ENCODE measurements around the gene PROCA1.

PROCA1 gene

DNA sequence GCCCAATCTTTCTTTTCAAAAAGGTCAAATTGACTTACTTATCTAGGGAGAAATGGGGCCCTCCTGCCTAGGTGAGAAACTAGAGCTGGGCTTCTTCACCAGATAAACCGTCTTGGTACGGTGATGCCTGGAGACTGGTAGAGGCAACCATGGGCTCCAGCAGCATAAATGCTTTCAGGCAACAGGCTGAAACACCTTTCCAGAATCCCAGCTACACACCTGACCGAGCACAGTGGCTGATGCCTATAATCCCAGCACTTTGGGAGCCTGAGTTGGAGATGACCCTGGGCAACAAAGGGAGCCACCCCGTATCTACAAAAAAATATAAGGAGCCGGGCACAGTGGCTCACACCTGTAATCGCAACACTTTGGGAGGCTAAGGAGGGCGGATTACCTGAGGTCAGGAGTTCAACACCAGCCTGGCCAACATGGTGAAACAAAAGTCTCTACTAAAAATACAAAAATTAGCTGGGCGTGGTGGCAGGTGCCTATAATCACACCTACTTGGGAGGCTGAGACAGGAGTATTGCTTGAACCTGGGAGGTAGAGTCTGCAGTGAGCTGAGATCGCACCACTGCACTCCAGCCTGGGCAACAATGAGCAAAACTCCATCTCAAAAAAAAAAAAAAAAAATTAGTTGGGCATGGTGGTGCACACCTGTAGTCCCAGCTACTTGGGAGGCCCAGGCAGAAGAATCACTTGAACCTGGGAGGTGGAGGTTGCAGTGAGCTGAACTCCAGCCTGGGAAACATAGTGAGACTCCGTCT is 40.1 kb upstream of the PROCA1 start:
- Histone ChIP-seq H3K9me3 (ENCODE audit: insufficient read depth, low read length) (no peaks in the 10 kb centered on the region), H3K4me3 (ENCODE audit: low read length) (no peak overlapping the region), H3K79me2 (ENCODE audit: low read length) (peaks cover 50% of the 10 kb centered on the region), H3K4me1 (ENCODE audit: low read length) (peaks cover 51% of the 10 kb centered on the region), H3K9ac (ENCODE audit: low read length) (no peak overlapping the region), H3K36me3 (replicated peaks; ENCODE audit: low read depth, low read length) (peaks cover 52% of the 10 kb centered on the region), H3K27me3 (ENCODE audit: low read depth, low read length) (no peaks in the 10 kb centered on the region), H2AFZ (ENCODE audit: low read depth, low read length) (no peak overlapping the region), H3K27ac (ENCODE audit: low read length) (peak overlapping the region; percentile 32; the same call in 1 of the 2 replicates), H4K20me1 (ENCODE audit: insufficient read depth, low read length) (peaks cover 51% of the 10 kb centered on the region), H3K4me2 (ENCODE audit: low read length) (no peak overlapping the region)
- TF ChIP-seq, protein P1, sequence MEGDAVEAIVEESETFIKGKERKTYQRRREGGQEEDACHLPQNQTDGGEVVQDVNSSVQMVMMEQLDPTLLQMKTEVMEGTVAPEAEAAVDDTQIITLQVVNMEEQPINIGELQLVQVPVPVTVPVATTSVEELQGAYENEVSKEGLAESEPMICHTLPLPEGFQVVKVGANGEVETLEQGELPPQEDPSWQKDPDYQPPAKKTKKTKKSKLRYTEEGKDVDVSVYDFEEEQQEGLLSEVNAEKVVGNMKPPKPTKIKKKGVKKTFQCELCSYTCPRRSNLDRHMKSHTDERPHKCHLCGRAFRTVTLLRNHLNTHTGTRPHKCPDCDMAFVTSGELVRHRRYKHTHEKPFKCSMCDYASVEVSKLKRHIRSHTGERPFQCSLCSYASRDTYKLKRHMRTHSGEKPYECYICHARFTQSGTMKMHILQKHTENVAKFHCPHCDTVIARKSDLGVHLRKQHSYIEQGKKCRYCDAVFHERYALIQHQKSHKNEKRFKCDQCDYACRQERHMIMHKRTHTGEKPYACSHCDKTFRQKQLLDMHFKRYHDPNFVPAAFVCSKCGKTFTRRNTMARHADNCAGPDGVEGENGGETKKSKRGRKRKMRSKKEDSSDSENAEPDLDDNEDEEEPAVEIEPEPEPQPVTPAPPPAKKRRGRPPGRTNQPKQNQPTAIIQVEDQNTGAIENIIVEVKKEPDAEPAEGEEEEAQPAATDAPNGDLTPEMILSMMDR (IDR thresholded peaks at IDR 0.05; ENCODE audit: low read depth, low read length): no peak
- no peak for TF ChIP-seq EZH2phosphoT487 (IDR thresholded peaks at IDR 0.05; ENCODE audit: low read depth)

DNA sequence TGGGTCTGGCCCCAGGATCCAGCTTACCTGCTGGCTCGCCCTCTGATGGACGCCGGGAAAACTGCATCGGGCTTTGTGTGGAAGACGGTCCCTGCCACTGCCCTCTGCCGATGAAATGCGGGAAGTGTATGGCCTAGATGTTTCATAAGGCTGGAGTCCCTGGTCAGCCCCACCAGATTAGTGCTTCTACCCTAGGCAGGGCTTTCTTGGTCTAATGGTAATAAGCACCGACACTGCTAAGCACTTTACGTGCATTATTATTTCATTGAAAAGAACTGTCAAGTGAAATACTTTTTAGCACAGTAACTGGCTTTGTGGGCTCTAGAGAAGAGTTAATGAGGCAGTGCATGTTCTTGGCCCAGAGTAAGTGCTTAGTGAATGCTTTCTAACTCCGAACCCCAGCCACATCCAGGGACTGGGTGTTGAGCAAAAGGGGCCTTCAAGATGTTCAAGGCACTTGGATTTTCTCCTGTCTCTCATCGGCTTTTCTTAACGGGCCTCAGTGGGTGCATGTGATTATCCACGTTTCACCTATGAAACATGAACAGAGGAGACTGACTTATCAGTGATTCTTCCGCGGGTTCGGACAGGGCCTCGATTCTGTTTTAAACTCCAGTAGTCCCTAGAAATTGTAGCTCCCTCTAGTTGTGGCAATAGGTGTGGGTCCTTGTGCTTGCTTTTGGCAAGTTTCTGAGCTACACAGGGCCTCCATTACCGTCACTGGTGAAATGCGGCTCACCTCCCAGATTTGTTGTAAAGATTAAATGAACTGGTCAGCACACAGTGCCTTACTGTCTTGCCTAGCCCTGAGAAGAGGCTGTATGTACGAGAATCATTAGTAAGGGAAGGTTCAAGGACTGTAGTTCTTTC is 38.7 kb upstream of the PROCA1 start:
- Histone ChIP-seq H3K9ac (ENCODE audit: low read length) (peak overlapping the region; percentile 24; the same call in 1 of the 2 replicates), H3K4me2 (ENCODE audit: low read length) (0 out of 2 replicates have a peak overlapping the region, but pooled peaks have one; percentile 100), H3K27me3 (ENCODE audit: low read depth, low read length) (no peaks in the 10 kb centered on the region), H3K4me1 (ENCODE audit: low read length) (peaks cover 64% of the 10 kb centered on the region), H2AFZ (ENCODE audit: low read depth, low read length) (no peak overlapping the region), H3K79me2 (ENCODE audit: low read length) (peaks cover 64% of the 10 kb centered on the region), H4K20me1 (ENCODE audit: insufficient read depth, low read length) (peaks cover 65% of the 10 kb centered on the region), H3K27ac (ENCODE audit: low read length) (peak overlapping the region; percentile 94), H3K36me3 (replicated peaks; ENCODE audit: low read depth, low read length) (peaks cover 65% of the 10 kb centered on the region), H3K9me3 (ENCODE audit: insufficient read depth, low read length) (no peaks in the 10 kb centered on the region), H3K4me3 (ENCODE audit: low read length) (no peak overlapping the region)
- no peak for TF ChIP-seq EZH2phosphoT487 (IDR thresholded peaks at IDR 0.05; ENCODE audit: low read depth)
- TF ChIP-seq, protein P1 (IDR thresholded peaks at IDR 0.05; ENCODE audit: low read depth, low read length): peak; percentile 95

DNA sequence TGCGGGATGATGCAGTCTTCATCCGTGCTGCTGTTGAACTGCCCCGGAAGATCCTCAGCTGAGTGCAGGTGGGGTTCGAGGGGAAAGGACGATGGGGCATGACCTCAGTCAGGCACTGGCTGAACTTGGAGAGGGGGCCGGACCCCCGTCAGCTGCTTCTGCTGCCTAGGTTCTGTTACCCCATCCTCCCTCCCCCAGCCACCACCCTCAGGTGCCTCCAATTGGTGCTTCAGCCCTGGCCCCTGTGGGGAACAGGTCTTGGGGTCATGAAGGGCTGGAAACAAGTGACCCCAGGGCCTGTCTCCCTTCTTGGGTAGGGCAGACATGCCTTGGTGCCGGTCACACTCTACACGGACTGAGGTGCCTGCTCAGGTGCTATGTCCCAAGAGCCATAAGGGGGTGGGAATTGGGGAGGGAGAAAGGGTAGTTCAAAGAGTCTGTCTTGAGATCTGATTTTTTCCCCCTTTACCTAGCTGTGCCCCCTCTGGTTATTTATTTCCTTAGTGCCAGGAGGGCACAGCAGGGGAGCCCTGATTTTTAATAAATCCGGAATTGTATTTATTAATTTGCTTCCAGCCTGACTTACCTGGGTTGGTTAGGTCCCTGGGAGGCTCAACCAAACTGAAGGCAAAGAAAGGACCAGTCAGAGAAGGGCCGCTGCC is 38.0 kb upstream of the PROCA1 start:
- Histone ChIP-seq H3K27ac (ENCODE audit: low read length) (peak overlapping the region; percentile 94), H3K9me3 (ENCODE audit: insufficient read depth, low read length) (no peaks in the 10 kb centered on the region), H3K4me3 (ENCODE audit: low read length) (peak overlapping the region; percentile 21; the same call in 1 of the 2 replicates), H4K20me1 (ENCODE audit: insufficient read depth, low read length) (peaks cover 72% of the 10 kb centered on the region), H3K79me2 (ENCODE audit: low read length) (peaks cover 72% of the 10 kb centered on the region), H3K27me3 (ENCODE audit: low read depth, low read length) (no peaks in the 10 kb centered on the region), H3K4me1 (ENCODE audit: low read length) (peaks cover 64% of the 10 kb centered on the region), H2AFZ (ENCODE audit: low read depth, low read length) (no peak overlapping the region), H3K9ac (ENCODE audit: low read length) (peak overlapping the region; percentile 34; the same call in 1 of the 2 replicates), H3K36me3 (replicated peaks; ENCODE audit: low read depth, low read length) (peaks cover 73% of the 10 kb centered on the region), H3K4me2 (ENCODE audit: low read length) (peak overlapping the region; percentile 100)
- TF ChIP-seq EZH2phosphoT487 (IDR thresholded peaks at IDR 0.05; ENCODE audit: low read depth): no peak
- TF ChIP-seq, protein P1 (IDR thresholded peaks at IDR 0.05; ENCODE audit: low read depth, low read length): no peak

Measured in OCI-LY3 (cell line).